Endodermal cell (in vitro differentiated cells): ENCODE data around the gene HSD17B7. TPM values are rescaled to one million over a fixed set of nuclear protein-coding genes. Genes with fewer than 3 reads are reported as not detected.
"Not testable (repeated sequence)": the region's sequence is repeated elsewhere in the genome, so short reads cannot be mapped to it uniquely, and the experiment has no call there.

Experiments used
- DNase-seq: peaks from one replicate; pipeline ENCODE4 v3.0.0-alpha.2; 2017
- H3K27ac ChIP-seq: 2 replicates; pipeline ENCODE4 v1.5.1; 2013; ENCODE audit warnings: mild to moderate bottlenecking, low read depth, low read length, moderate library complexity
- H3K27me3 ChIP-seq: 2 replicates; pipeline ENCODE4 v1.6.1; 2013; ENCODE audit warnings: mild to moderate bottlenecking, low read length, moderate library complexity; ENCODE audit not compliant: insufficient read depth, control insufficient read depth, poor library complexity, severe bottlenecking
- H3K36me3 ChIP-seq: 2 replicates; pipeline ENCODE4 v1.7.0; 2013; ENCODE audit warnings: mild to moderate bottlenecking, low read length, moderate library complexity; ENCODE audit not compliant: control insufficient read depth, insufficient read depth
- H3K4me1 ChIP-seq: one replicate; pipeline ENCODE4 v1.7.0; 2013; ENCODE audit warnings: low read length; ENCODE audit not compliant: control insufficient read depth, insufficient read depth
- H3K4me3 ChIP-seq: 2 replicates; pipeline ENCODE4 v1.5.1; 2013; ENCODE audit warnings: mild to moderate bottlenecking, low read length, moderate library complexity
- H3K9ac ChIP-seq: 2 replicates; pipeline ENCODE4 v1.6.1; 2013; ENCODE audit warnings: mild to moderate bottlenecking, low read length, moderate library complexity; ENCODE audit not compliant: poor library complexity, severe bottlenecking; ENCODE audit errors: extremely low read depth
- H3K9me3 ChIP-seq: 2 replicates; pipeline ENCODE4 v1.6.1; 2013; ENCODE audit warnings: mild to moderate bottlenecking, low read length, moderate library complexity; ENCODE audit not compliant: control insufficient read depth
- H3K27ac Mint-ChIP-seq: 2 replicates; pipeline ENCODE4 v1.8.0; 2020; ENCODE audit warnings: mixed read lengths
- H3K27me3 Mint-ChIP-seq: 2 replicates; pipeline ENCODE4 v1.8.0; 2021; ENCODE audit warnings: mild to moderate bottlenecking, mixed read lengths; ENCODE audit not compliant: insufficient read depth
- H3K36me3 Mint-ChIP-seq: 2 replicates; pipeline ENCODE4 v1.8.0; 2020; ENCODE audit warnings: low read depth, mixed read lengths
- H3K4me1 Mint-ChIP-seq: 2 replicates; pipeline ENCODE4 v1.8.0; 2020; ENCODE audit warnings: mixed read lengths
- H3K4me3 Mint-ChIP-seq: 2 replicates; pipeline ENCODE4 v1.8.0; 2020; ENCODE audit warnings: mild to moderate bottlenecking, moderate library complexity, mixed read lengths
- H3K9me3 Mint-ChIP-seq: 2 replicates; pipeline ENCODE4 v1.8.0; 2020; ENCODE audit warnings: mild to moderate bottlenecking, mixed read lengths
- WGBS, 2 experiments: methylation state at CpG; one replicate each; pipeline versions ENCODE4 v1.1.5 to v1.1.7; 2013; ENCODE audit warnings: missing lambda C conversion rate in 2 of 2, mixed read lengths in 1 of 2; ENCODE audit not compliant: insufficient coverage in 1 of 2, insufficient read length in 1 of 2; 5-methylcytosine and 5-hydroxymethylcytosine counted together
- total RNA-seq, 2 donors: library from RNA; stranded (reverse); fragmentation: NEBNext Ultra II Directional in 1 of 2; extraction: Animal tissue kit (Norgen Biotek cat#: 25700) in 1 of 2; gene quantifications; 2 replicates in 1 of 2; 3 replicates in 1 of 2; pipeline ENCODE4 v1.2.1, GENCODE V29; 2021
- TF ChIP-seq, protein P1 (sequence below): fragments of 200-600 bp; sonication (generic); conservative IDR thresholded peaks from 2 replicates; pipeline ENCODE4 v1.5.0; 2021; ENCODE audit warnings: antibody characterized with exemption, mild to moderate bottlenecking

HSD17B7 gene
- total RNA-seq, 2 donors from 2014 or later: 30.0 to 33.2 TPM

DNA sequence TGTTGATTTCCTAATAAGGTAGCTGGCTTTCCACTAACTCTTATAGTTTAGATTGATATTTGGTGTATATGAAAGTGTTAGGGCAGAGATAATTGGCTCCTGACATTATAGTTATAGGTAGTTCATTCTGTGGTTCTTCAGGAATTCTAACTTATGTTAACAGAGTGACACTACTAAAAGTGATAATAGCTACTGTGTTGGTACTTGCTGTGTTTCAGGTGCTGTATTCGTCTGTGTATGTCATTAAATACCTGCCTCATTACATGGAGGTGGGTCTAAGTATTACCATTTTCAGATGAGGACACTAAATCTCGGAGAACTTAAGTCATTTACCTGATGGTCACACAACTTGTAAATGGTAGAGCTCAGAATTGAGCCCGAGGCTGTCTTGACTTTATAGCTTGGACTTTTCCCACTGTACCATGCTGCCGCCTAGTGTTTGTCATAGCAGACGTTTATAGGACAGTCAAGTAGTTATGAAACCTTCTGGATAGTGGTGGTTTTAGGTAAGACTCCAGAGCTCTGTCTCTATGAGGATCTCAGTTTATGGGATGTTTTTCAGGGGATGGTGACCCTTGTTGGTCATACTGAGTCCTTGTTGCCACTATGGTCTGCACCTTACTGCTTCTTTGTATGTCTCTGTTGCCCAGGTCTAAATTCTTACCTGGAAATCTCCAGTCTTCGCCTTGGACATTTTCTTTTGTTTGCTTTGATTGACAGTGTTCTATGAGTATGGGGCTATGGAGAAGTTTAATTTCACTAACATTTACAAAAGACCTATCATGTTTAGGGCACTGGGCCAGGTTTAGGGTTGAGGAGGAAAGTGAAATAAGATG, 9.7 kb downstream of the HSD17B7 start:
- peaks cover 52% of the 10 kb centered on the region for H3K36me3 Mint-ChIP-seq
- H3K27ac Mint-ChIP-seq, H3K9ac ChIP-seq, H3K27me3 ChIP-seq, H3K4me3 Mint-ChIP-seq, H3K27ac ChIP-seq, H3K27me3 Mint-ChIP-seq, H3K4me3 ChIP-seq, H3K4me1 ChIP-seq, H3K9me3 ChIP-seq, H3K4me1 Mint-ChIP-seq, H3K9me3 Mint-ChIP-seq, H3K36me3 ChIP-seq: not testable (repeated sequence)
- DNase-seq: peak; percentile 74
- WGBS, 2 experiments: 68 to 71% methylated on average over 3 to 5 of the region's 6 CpGs
- TF ChIP-seq, protein P1, sequence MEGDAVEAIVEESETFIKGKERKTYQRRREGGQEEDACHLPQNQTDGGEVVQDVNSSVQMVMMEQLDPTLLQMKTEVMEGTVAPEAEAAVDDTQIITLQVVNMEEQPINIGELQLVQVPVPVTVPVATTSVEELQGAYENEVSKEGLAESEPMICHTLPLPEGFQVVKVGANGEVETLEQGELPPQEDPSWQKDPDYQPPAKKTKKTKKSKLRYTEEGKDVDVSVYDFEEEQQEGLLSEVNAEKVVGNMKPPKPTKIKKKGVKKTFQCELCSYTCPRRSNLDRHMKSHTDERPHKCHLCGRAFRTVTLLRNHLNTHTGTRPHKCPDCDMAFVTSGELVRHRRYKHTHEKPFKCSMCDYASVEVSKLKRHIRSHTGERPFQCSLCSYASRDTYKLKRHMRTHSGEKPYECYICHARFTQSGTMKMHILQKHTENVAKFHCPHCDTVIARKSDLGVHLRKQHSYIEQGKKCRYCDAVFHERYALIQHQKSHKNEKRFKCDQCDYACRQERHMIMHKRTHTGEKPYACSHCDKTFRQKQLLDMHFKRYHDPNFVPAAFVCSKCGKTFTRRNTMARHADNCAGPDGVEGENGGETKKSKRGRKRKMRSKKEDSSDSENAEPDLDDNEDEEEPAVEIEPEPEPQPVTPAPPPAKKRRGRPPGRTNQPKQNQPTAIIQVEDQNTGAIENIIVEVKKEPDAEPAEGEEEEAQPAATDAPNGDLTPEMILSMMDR: peak; percentile 70

DNA sequence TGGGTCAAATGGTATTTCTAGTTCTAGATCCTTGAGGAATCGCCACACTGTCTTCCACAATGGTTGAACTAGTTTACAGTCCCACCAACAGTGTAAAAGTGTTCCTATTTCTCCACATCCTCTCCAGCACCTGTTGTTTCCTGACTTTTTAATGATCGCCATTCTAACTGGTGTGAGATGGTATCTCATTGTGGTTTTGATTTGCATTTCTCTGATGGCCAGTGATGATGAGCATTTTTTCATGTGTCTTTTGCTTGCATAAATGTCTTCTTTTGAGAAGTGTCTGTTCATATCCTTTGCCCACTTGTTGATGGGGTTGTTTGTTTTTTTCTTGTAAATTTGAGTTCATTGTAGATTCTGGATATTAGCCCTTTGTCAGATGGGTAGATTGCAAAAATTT, 17.0 kb downstream of the HSD17B7 start:
- not testable (repeated sequence) for H3K9me3 ChIP-seq, H3K27me3 Mint-ChIP-seq, H3K9ac ChIP-seq, H3K4me3 Mint-ChIP-seq, DNase-seq, H3K27ac ChIP-seq, H3K27ac Mint-ChIP-seq, H3K27me3 ChIP-seq, H3K36me3 ChIP-seq, H3K9me3 Mint-ChIP-seq, H3K4me3 ChIP-seq, H3K4me1 ChIP-seq, H3K4me1 Mint-ChIP-seq
- peaks cover 59% of the 10 kb centered on the region for H3K36me3 Mint-ChIP-seq
- no CpG with 5 or more reads among the region's 2 CpGs for WGBS, 2 experiments

DNA sequence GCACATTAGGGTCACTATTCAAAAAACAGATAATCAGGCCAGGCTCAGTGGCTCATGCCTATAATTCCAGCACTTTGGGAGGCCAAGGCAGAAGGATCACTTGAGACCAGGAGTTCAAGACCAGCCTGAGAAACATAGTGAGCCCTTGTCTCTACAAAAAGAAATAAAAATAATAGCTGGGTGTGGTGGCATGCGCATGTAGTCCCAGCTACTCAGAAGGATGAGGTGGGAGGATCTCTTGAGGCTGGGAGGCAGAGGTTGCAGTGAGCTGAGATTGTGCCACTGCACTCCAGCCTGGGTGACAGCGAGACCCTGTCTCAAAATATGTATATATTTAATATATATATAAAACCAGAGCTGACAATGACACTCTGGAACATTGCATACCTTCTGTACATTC, 21.9 kb downstream of the HSD17B7 start:
- not testable (repeated sequence) for H3K9me3 Mint-ChIP-seq, H3K27me3 Mint-ChIP-seq, H3K36me3 ChIP-seq, DNase-seq, H3K4me1 Mint-ChIP-seq, H3K9ac ChIP-seq, H3K27ac ChIP-seq, H3K27me3 ChIP-seq, H3K9me3 ChIP-seq, H3K4me3 ChIP-seq, H3K4me3 Mint-ChIP-seq, H3K27ac Mint-ChIP-seq, H3K4me1 ChIP-seq
- H3K36me3 Mint-ChIP-seq: peaks cover 25% of the 10 kb centered on the region
- 88% methylated on average over 1 of the region's 2 CpGs; no CpG with 5 or more reads in 1 of the 2 experiments for WGBS, 2 experiments

DNA sequence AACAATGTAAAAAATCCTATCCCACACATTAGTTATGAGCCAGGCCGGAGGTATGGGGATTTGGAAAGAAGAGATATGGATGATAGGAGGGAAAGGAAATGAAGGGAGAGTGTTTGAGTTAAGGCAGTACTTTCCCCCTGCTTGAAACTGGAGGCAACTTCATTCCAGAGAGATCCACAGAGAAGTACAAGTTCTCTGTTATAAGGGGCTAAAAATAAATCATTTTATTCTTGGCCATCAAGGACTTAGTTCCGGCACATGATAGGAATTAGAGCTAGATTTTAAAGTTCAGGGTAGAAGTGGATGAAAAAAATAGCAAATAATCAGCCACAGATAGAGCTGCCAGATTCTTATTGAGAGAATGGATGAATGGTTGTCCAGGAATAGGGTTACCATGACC, 27.6 kb downstream of the HSD17B7 start:
- H3K27me3 ChIP-seq: peaks cover 14% of the 10 kb centered on the region
- H3K36me3 Mint-ChIP-seq, H3K9me3 ChIP-seq, H3K4me3 ChIP-seq, H3K27ac ChIP-seq, H3K27ac Mint-ChIP-seq, H3K4me3 Mint-ChIP-seq, H3K9ac ChIP-seq, H3K36me3 ChIP-seq, H3K4me1 ChIP-seq, H3K9me3 Mint-ChIP-seq, DNase-seq: not testable (repeated sequence)
- peaks cover 10% of the 10 kb centered on the region for H3K4me1 Mint-ChIP-seq
- peaks cover 11% of the 10 kb centered on the region for H3K27me3 Mint-ChIP-seq
- 86% methylated on average over 2 of the region's 2 CpGs; no CpG with 5 or more reads in 1 of the 2 experiments for WGBS, 2 experiments

DNA sequence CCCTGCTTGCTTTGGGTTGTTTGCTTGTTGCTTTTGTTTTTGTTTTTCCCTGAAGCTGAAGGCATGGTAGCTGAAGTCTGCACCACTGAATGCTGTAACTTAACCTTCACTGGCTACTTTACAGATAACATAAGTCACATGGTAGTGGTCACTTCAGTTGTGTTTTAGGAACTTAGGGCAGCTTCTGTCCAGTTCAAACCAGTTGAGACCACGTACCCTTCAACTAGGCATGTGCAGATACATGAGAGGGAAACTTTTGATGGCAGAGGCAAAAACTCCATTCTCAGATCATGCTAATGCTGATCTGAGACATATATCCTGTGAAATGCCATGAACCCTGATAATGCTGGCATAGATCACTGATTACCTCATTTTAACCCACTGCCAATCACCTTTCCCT, 28.2 kb downstream of the HSD17B7 start:
- H3K36me3 ChIP-seq, H3K36me3 Mint-ChIP-seq, DNase-seq, H3K9me3 ChIP-seq, H3K4me1 ChIP-seq, H3K27ac ChIP-seq, H3K4me3 Mint-ChIP-seq, H3K9ac ChIP-seq, H3K9me3 Mint-ChIP-seq, H3K4me3 ChIP-seq, H3K27ac Mint-ChIP-seq: not testable (repeated sequence)
- peaks cover 11% of the 10 kb centered on the region for H3K27me3 Mint-ChIP-seq
- peaks cover 14% of the 10 kb centered on the region for H3K4me1 Mint-ChIP-seq
- peaks cover 14% of the 10 kb centered on the region for H3K27me3 ChIP-seq
- WGBS, 2 experiments: 100% methylated on average over 1 of the region's 1 CpG; no CpG with 5 or more reads in 1 of the 2 experiments
